Ramos (cell line): ENCODE results near the gene ZSCAN2.
"Not testable (repeated sequence)": the region's sequence is repeated elsewhere in the genome, so short reads cannot be mapped to it uniquely, and the experiment has no call there.

Experiments
- in situ Hi-C: fragments of 300-500 bp; cut with MboI; formaldehyde crosslinking; loops from one replicate; pipeline ENCODE4 v1.14.3; 2022; ENCODE audit warnings: low sequenced_read_pairs; ENCODE audit not compliant: unreplicated experiment

Gene ZSCAN2

GRCh38 chr15:84631706-84632272 is 31.0 kb downstream of the ZSCAN2 start:
- in situ Hi-C loops, result no loop called here

GRCh38 chr15:84633311-84634227 is 32.8 kb downstream of the ZSCAN2 start:
- in situ Hi-C loops, result no loop called here

- in situ Hi-C loops, result no loop called here
These were observed 33.5 kb downstream of the ZSCAN2 start for GRCh38 chr15:84634228-84634837.

GRCh38 chr15:84638103-84638502 is 37.3 kb downstream of the ZSCAN2 start:
- in situ Hi-C loops, result no loop called here

- in situ Hi-C loops, result not testable (repeated sequence)
These were observed 41.1 kb downstream of the ZSCAN2 start for GRCh38 chr15:84641871-84642270.

GRCh38 chr15:84642640-84643039 is 41.8 kb downstream of the ZSCAN2 start:
- in situ Hi-C loops, result not testable (repeated sequence)

GRCh38 chr15:84643838-84644237 is 43.0 kb downstream of the ZSCAN2 start:
- in situ Hi-C loops, result no loop called here

GRCh38 chr15:84645496-84645895 is 44.7 kb downstream of the ZSCAN2 start:
- in situ Hi-C loops, result no loop called here

- in situ Hi-C loops, result no loop called here
These were observed 45.2 kb downstream of the ZSCAN2 start for GRCh38 chr15:84645997-84646396.

GRCh38 chr15:84647726-84648125 is 46.9 kb downstream of the ZSCAN2 start:
- in situ Hi-C loops, result no loop called here

GRCh38 chr15:84648539-84648938 is 47.7 kb downstream of the ZSCAN2 start:
- in situ Hi-C loops, result no loop called here

- in situ Hi-C loops, result no loop called here
These were observed 48.9 kb downstream of the ZSCAN2 start for GRCh38 chr15:84649706-84650105.

- in situ Hi-C loops, result no loop called here
These were observed 52.7 kb downstream of the ZSCAN2 start for GRCh38 chr15:84653584-84653909.

- in situ Hi-C loops, result no loop called here
These were observed 53.3 kb downstream of the ZSCAN2 start, which contains the start of gene WDR73 for GRCh38 chr15:84653910-84654688. Gene WDR73 (minus strand): TSS chr15:84654283. CDS start chr15:84654274, 9 bp downstream.

GRCh38 chr15:84654689-84655453 is 54.1 kb downstream of the ZSCAN2 start:
- in situ Hi-C loops, result no loop called here

- in situ Hi-C loops, result no loop called here
These were observed 56.2 kb downstream of the ZSCAN2 start for GRCh38 chr15:84656972-84657371.

- in situ Hi-C loops, result no loop called here
These were observed 56.9 kb downstream of the ZSCAN2 start for GRCh38 chr15:84657748-84658079.

GRCh38 chr15:84658080-84658787 is 57.4 kb downstream of the ZSCAN2 start, which contains the start of gene NMB:
Gene NMB (minus strand): TSS chr15:84658199. CDS start chr15:84658152, 47 bp downstream.
- in situ Hi-C loops, result no loop called here

- in situ Hi-C loops, result no loop called here
These were observed 58.1 kb downstream of the ZSCAN2 start for GRCh38 chr15:84658788-84659411.
